Muscle of leg (tissue), 16 donors: ENCODE measurements around the gene MSANTD4. TPM values are rescaled to one million over a fixed set of nuclear protein-coding genes. Genes with fewer than 3 reads are reported as not detected.
"Not testable (repeated sequence)": the region's sequence is repeated elsewhere in the genome, so short reads cannot be mapped to it uniquely, and the experiment has no call there.

Source experiments
- DNase-seq: peaks from one replicate; pipeline ENCODE4 v3.0.0; 2013
- H3K27ac ChIP-seq: one replicate; pipeline ENCODE4 v1.5.1; 2013; ENCODE audit warnings: mild to moderate bottlenecking, low read length, control low read depth
- H3K27me3 ChIP-seq: one replicate; pipeline ENCODE4 v1.6.1; 2013; ENCODE audit warnings: low read length; ENCODE audit not compliant: control insufficient read depth, insufficient read depth
- H3K36me3 ChIP-seq: one replicate; pipeline ENCODE4 v1.6.1; 2013; ENCODE audit warnings: low read length; ENCODE audit not compliant: control insufficient read depth, insufficient read depth
- H3K4me1 ChIP-seq: one replicate; pipeline ENCODE4 v1.6.1; 2013; ENCODE audit warnings: low read length; ENCODE audit not compliant: control insufficient read depth, insufficient read depth
- H3K4me3 ChIP-seq: one replicate; pipeline ENCODE4 v1.5.1; 2013; ENCODE audit warnings: low read length, control low read depth
- H3K9me3 ChIP-seq: replicated peaks from 2 replicates; pipeline ENCODE4 v1.6.1; 2013; ENCODE audit warnings: low read depth, low read length; ENCODE audit not compliant: control insufficient read depth
- WGBS: methylation state at CpG from one replicate; pipeline ENCODE4 v1.1.5; 2013; ENCODE audit warnings: missing lambda C conversion rate; ENCODE audit not compliant: insufficient coverage; 5-methylcytosine and 5-hydroxymethylcytosine counted together
- long read RNA-seq, 11 donors: transcript quantifications; one replicate each; lab custom pipeline, GENCODE V29; 2026
- polyA plus RNA-seq, 8 donors: library from polyadenylated mRNA; unstranded; fragments of 120-200 nt; gene quantifications; one replicate each; pipeline versions ENCODE4 v1.2.1 to v1.2.3, GENCODE V29; 2013; ENCODE audit warnings: inconsistent platforms in 1 of 8, low replicate concordance in 1 of 8; ENCODE audit not compliant: insufficient read length in 8 of 8, insufficient read depth in 1 of 8
- total RNA-seq: library from RNA; stranded (reverse); fragments of 120-200 nt; gene quantifications from one replicate; pipeline ENCODE4 v1.2.4, GENCODE V29; 2013

The MSANTD4 gene
- total RNA-seq (20.4 TPM), polyA plus RNA-seq (10 to 100 TPM; 10.9 to 20.9 (median 17.8) TPM)
- long read RNA-seq, donor 1, partial matches to known transcripts, result 0 of 3 reads
- long read RNA-seq, donor 1, other reads (novel, unspliced or antisense), result 0 of 3 reads
- long read RNA-seq, donor 2, result 0 reads
- long read RNA-seq, donor 3, partial matches to known transcripts, result 0 of 4 reads
- long read RNA-seq, donor 3, other reads (novel, unspliced or antisense), result 0 of 4 reads
- long read RNA-seq, donor 4, partial matches to known transcripts, result 0 of 1 reads
- long read RNA-seq, donor 4, other reads (novel, unspliced or antisense), result 0 of 1 reads
- long read RNA-seq, donor 5, full-length matches to known transcripts, result 10 of 10 reads
- long read RNA-seq, donor 5, partial matches to known transcripts, result 0 of 10 reads
- long read RNA-seq, donor 5, other reads (novel, unspliced or antisense), result 0 of 10 reads
- long read RNA-seq, donor 6, full-length matches to known transcripts, result 8 of 8 reads
- long read RNA-seq, donor 6, partial matches to known transcripts, result 0 of 8 reads
- long read RNA-seq, donor 6, other reads (novel, unspliced or antisense), result 0 of 8 reads
- long read RNA-seq, donor 7, full-length matches to known transcripts, result 9 of 9 reads
- long read RNA-seq, donor 7, partial matches to known transcripts, result 0 of 9 reads
- long read RNA-seq, donor 7, other reads (novel, unspliced or antisense), result 0 of 9 reads
- long read RNA-seq, donor 8, partial matches to known transcripts, result 0 of 5 reads
- long read RNA-seq, donor 8, other reads (novel, unspliced or antisense), result 0 of 5 reads
- long read RNA-seq, donor 9, transcript MSANTD4-204 (3 exons, 948 nt), result major isoform, 5 of 6 reads
- long read RNA-seq, donor 9, partial matches to known transcripts, result 0 of 6 reads
- long read RNA-seq, donor 9, other reads (novel, unspliced or antisense), result 0 of 6 reads
- long read RNA-seq, donor 10, partial matches to known transcripts, result 0 of 3 reads
- long read RNA-seq, donor 10, other reads (novel, unspliced or antisense), result 0 of 3 reads
- long read RNA-seq, donor 11, partial matches to known transcripts, result 0 of 4 reads
- long read RNA-seq, donor 11, other reads (novel, unspliced or antisense), result 0 of 4 reads

DNA sequence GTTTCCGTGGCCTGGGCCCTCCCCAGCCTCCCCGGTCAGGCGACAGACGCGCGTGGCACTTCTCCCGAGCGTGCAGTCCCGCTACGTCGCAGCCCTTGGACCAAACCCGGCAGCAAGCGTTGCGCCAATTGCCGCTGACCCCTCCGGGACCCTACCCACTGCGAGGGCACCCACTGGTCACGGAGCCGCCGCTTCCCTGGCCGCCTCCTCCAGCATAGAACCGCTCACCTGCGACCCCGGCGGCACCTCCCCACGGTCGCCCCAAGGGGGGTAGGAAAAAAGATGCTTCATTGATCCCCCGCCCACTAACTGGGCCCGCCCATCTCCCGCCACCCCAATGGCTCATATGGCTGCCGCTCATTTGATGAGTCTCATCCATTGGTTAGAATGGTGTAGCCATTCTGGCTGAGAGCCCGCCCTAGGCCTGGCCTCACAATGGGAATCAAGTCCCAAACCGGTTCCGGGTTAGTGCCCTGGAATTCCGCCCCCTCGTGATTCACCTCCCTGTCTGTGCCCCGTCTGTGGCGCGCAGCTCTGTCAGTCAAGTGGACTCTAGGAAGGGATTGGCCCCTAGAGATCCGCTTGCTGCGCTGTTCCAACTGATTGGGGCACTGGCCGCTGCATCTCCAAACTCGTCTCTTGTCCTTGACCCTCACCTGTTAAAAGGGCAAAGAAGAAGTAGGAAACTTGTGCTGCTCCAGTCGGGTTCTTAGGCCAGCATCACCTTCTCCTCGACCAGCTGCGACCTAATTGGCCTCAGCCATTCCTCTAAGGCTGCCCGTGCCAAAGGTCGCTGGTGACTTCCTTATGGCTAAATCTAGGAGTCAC lies at the start of gene MSANTD4:
Gene MSANTD4 (minus strand): TSS at position 274 of the 828 bp plus-strand sequence. CDS start 11,323 bp downstream, outside the sequence.
- Histone ChIP-seq H3K4me3 (peak within 1 kb of the TSS; percentile 88), H3K4me1 (no peaks in the 10 kb centered on the region), H3K9me3 (no peaks in the 10 kb centered on the region), H3K36me3 (no peaks in the 10 kb centered on the region), H3K27ac (peak within 1 kb of the TSS; percentile 72), H3K27me3 (peaks cover 2% of the 10 kb centered on the region)
- WGBS, result under 1% methylated on average over 40 of the region's 48 CpGs
- peak; percentile 100 for DNase-seq

DNA sequence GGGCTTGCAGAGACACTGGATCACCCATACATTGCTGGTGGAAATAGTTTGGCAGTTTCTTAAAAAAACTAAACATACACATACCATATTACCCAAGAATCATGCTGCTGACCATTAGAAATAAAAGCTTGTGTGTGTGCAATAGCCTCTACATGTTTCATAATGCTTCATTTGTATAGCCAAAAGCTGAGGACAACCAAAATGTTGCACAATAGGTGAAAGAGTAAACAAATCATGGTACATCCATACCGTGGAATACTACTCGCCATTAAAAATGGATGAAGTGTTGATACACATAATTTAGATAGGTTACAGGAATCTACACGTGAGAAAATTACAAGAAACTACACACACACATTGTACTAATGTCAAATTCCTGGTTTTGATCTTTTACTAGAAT lies 48.6 kb upstream of the MSANTD4 start:
- no peak overlapping the region for H3K4me3 ChIP-seq
- H3K27me3 ChIP-seq, result no peaks in the 10 kb centered on the region
- H3K36me3 ChIP-seq, result no peaks in the 10 kb centered on the region
- no peaks in the 10 kb centered on the region for H3K9me3 ChIP-seq
- no peak overlapping the region for H3K27ac ChIP-seq
- H3K4me1 ChIP-seq, result no peaks in the 10 kb centered on the region
- no peak for DNase-seq
- no CpG with 5 or more reads among the region's 3 CpGs for WGBS

DNA sequence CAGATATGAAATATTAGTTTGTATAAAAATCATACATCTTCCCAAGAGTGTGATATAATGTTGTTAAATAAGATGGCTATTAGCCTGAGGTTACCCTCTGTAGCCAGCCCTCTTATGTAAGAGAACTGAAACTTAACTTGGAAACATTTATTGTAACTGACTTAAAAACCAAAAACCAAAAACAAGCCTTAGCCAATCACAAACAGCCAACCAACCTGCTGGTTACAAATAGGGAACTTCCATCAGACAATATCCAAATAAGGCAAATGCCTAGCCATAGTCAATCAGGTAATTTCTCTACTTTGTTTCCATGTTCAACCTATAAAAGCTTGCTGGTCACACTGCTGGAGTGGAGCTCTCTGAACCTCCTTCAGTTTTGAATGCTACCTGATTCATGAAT lies 41.0 kb upstream of the MSANTD4 start:
- H3K27me3 ChIP-seq, result no peaks in the 10 kb centered on the region
- no peaks in the 10 kb centered on the region for H3K9me3 ChIP-seq
- no peaks in the 10 kb centered on the region for H3K4me1 ChIP-seq
- H3K27ac ChIP-seq, result no peak overlapping the region
- no peaks in the 10 kb centered on the region for H3K36me3 ChIP-seq
- DNase-seq, result no peak
- H3K4me3 ChIP-seq, result no peak overlapping the region

DNA sequence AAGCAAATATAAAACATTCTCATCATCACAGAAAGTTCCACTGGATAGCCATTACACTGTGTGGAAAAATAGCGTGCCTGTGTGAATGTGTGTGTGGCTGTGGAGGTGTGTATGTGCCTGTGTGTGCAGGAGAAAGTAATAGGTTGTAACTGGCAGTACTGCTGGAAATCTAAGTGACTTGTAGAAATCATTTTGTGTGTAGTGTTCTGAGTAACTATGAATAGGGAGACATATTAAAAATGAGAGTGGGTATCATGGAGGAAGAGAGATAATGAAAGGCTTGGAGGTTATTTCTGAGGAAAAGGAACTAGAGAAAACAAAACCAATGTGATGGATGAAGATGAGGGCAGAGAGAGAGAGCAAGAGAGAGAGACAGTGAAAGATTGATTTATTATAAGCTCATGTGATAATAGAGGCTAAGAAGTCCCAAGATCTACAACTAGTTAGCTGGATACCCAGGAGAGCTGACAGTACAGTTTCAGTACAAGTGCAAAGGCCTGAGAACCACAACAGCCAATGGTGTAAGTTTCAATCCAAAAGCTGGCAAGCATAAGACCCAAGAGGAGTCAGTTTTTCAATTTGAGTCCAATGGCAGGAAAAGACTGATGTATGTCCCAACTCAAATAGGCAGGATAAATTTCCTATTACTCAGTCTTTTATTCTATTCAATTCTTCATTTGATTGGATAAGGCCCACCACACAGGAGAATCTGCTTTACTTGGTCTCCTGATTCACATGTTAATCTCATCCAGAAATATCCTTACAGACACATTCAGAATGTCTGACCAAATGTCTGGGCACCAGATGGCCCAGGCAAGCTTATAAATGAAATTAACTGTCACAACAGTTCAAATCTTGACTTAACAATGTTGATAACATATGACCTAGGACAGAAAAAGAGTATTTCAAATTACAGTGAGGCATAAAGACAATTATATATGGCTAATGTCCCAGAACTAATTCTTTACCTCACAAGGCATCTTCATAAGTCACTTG lies 40.2 kb upstream of the MSANTD4 start:
- WGBS, result 88% methylated on average over 1 of the region's 1 CpG
- no peaks in the 10 kb centered on the region for H3K36me3 ChIP-seq
- H3K4me3 ChIP-seq, result no peak overlapping the region
- no peak for DNase-seq
- H3K27me3 ChIP-seq, result no peaks in the 10 kb centered on the region
- H3K27ac ChIP-seq, result no peak overlapping the region
- no peaks in the 10 kb centered on the region for H3K9me3 ChIP-seq
- H3K4me1 ChIP-seq, result no peaks in the 10 kb centered on the region

DNA sequence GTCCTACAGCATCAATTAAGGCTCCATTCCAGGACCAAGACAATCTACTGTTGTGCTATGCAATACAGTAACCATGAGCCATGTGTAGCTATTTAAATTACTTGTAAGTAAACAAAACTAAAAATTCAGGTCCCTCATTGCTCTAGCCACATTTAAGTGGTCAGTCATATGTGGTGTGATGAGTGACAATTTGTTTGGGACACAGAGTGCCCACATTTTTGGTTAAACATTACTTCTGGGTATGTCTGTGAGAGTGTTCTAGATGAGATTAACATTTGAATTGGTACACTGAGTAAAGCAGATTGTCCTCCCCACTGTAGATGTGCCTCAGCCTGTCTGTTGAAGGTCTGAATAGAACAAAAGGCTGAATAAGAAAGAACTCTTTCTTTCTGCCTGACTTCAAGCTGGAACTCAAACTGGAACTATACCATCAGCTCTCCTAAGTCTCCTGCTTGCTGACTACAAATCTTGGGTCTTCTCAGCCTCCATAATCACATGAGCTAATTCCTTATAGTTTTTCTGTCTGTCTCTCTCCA lies 39.3 kb upstream of the MSANTD4 start:
- no peaks in the 10 kb centered on the region for H3K27me3 ChIP-seq
- H3K27ac ChIP-seq, result no peak overlapping the region
- no peaks in the 10 kb centered on the region for H3K9me3 ChIP-seq
- DNase-seq, result no peak
- no peaks in the 10 kb centered on the region for H3K4me1 ChIP-seq
- no peak overlapping the region for H3K4me3 ChIP-seq
- H3K36me3 ChIP-seq, result no peaks in the 10 kb centered on the region

DNA sequence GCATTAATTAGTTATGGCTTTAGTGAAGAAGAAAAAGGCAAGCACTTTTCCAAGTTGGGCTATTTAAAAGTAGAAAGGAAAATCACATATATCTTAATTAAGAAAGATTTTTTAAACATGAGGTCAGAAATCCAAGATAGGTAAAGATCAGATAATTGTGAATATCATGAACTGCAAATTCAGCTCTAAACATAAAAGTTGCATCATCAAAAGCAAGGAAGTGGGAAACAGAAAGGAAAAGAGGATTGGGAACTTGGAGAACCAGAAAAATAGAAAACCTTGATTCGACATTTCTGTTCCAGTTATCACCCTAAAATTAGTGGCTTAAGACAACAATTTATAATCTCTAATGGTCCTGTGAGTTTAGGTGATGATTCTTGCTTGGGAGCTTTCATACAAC lies 37.6 kb upstream of the MSANTD4 start:
- no CpG with 5 or more reads among the region's 1 CpG for WGBS
- H3K9me3 ChIP-seq, result no peaks in the 10 kb centered on the region
- H3K27me3 ChIP-seq, result no peaks in the 10 kb centered on the region
- H3K4me1 ChIP-seq, result no peaks in the 10 kb centered on the region
- H3K4me3 ChIP-seq, result no peak overlapping the region
- no peak overlapping the region for H3K27ac ChIP-seq
- DNase-seq, result no peak
- no peaks in the 10 kb centered on the region for H3K36me3 ChIP-seq

DNA sequence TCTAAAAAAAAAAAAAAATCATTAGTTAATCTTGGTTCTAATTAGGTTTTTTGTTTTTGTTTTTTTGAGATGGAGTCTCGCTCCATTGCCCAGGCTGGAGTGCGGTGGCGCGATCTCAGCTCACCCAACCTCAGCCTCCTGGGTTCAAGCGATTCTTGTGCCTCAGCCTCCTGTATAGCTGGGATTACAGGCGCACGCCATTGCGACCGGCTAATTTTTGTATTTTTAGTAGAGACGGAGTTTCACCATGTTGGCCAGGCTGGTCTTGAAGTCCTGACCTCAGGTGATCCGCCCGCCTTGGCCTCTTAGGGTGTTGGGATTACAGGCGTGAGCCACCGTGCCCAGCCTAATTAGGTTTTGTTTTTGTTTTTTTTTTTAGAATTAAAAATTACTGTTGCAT lies 36.3 kb upstream of the MSANTD4 start:
- H3K4me3 ChIP-seq, result not testable (repeated sequence)

DNA sequence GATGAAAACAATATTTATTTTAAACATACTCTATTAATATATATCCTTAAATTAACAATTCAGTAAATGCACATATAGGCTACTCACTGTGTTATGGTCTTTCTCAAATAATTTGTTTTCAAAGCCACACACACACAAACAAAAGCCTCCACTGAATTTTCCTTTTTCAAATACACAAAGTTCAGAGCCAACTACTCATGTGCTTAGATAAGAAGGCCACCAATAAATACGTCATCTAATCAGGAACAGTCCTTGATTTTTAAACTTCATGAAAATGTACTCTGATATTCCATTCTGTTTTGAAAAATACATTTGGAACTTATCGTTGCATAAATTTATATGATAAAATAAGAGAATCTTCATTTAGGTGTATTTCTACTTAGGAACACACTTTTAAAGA lies 29.1 kb upstream of the MSANTD4 start:
- Histone ChIP-seq H3K36me3 (no peaks in the 10 kb centered on the region), H3K27ac (no peak overlapping the region), H3K27me3 (no peaks in the 10 kb centered on the region), H3K4me3 (no peak overlapping the region), H3K9me3 (no peaks in the 10 kb centered on the region), H3K4me1 (no peaks in the 10 kb centered on the region)
- DNase-seq, result no peak
- no CpG with 5 or more reads among the region's 2 CpGs for WGBS

More for the DNA sequence above, 36.3 kb upstream of the MSANTD4 start:
- not testable (repeated sequence) for H3K27ac ChIP-seq, H3K4me1 ChIP-seq, H3K9me3 ChIP-seq, H3K27me3 ChIP-seq, DNase-seq, H3K36me3 ChIP-seq
- WGBS, result 100% methylated on average over 12 of the region's 14 CpGs
